GM13976 (cell line): Measurements from ENCODE around the gene SFXN5.
A peak's percentile ranks its signal among the peaks of the same experiment; 100 is the strongest.

Source experiments
- DNase-seq: peaks from one replicate; pipeline ENCODE4 v3.0.0; 2012; ENCODE audit warnings: low spot score
- CTCF ChIP-seq: IDR thresholded peaks from 2 replicates; pipeline ENCODE4 v1.5.1; 2012; ENCODE audit warnings: borderline replicate concordance, mild to moderate bottlenecking; ENCODE audit not compliant: insufficient read depth; ENCODE audit errors: extremely low read depth, missing control alignments, control extremely low read depth
- in situ Hi-C: fragments of 300-500 bp; cut with MboI; formaldehyde crosslinking; loops from one replicate; pipeline ENCODE4 v1.12.0; 2022; ENCODE audit warnings: low sequenced_read_pairs, mixed read lengths, inconsistent platforms; ENCODE audit not compliant: unreplicated experiment

SFXN5 gene

GRCh38 chr2:72921853-72922252 is 149.7 kb downstream of the SFXN5 start:
- no peak for TF ChIP-seq CTCF
- DNase-seq: peak; percentile 27
- in situ Hi-C loops: no loop called here

- peak; percentile 24 for DNase-seq
- in situ Hi-C loops: no loop called here
- TF ChIP-seq CTCF: no peak
These were observed 150.2 kb downstream of the SFXN5 start for GRCh38 chr2:72921088-72921851.

GRCh38 chr2:72920318-72921087 is 151.0 kb downstream of the SFXN5 start:
- TF ChIP-seq CTCF: no peak
- in situ Hi-C loops: no loop called here
- peak; percentile 49 for DNase-seq

- no peak for TF ChIP-seq CTCF
- no peak for DNase-seq
- in situ Hi-C loops: no loop called here
These were observed 151.8 kb downstream of the SFXN5 start for GRCh38 chr2:72919414-72920317.

GRCh38 chr2:72917877-72918553 is 153.5 kb downstream of the SFXN5 start:
- DNase-seq: peak; percentile 52
- in situ Hi-C loops: no loop called here
- no peak for TF ChIP-seq CTCF
